AG10803 (cell line): Measurements from ENCODE around the gene SLC26A2.
A peak's percentile ranks its signal among the peaks of the same experiment; 100 is the strongest.
"Not testable (repeated sequence)": the region's sequence is repeated elsewhere in the genome, so short reads cannot be mapped to it uniquely, and the experiment has no call there.

ENCODE experiments used
- DNase-seq: peaks from one replicate; pipeline ENCODE4 v3.0.0; 2010; ENCODE audit warnings: low read depth
- H3K4me3 ChIP-seq: 2 replicates; pipeline ENCODE4 v1.5.1; 2011; ENCODE audit warnings: mild to moderate bottlenecking, low read length, control low read depth
- CTCF ChIP-seq: conservative IDR thresholded peaks from 2 replicates; pipeline ENCODE4 v1.5.1; 2011; ENCODE audit warnings: mild to moderate bottlenecking, low read length, control low read depth, inconsistent platforms

SLC26A2 gene

GRCh38 chr5:149942199-149942598 lies 18.4 kb upstream of the SLC26A2 start:
- DNase-seq, result no peak
- TF ChIP-seq CTCF, result no peak
- H3K4me3 ChIP-seq, result no peak overlapping the region

- DNase-seq, H3K4me3 ChIP-seq: not testable (repeated sequence)
These were observed 17.8 kb upstream of the SLC26A2 start for GRCh38 chr5:149942741-149943169.

GRCh38 chr5:149943177-149943949 lies 17.2 kb upstream of the SLC26A2 start:
- not testable (repeated sequence) for H3K4me3 ChIP-seq, DNase-seq

GRCh38 chr5:149944666-149945065 lies 15.9 kb upstream of the SLC26A2 start, which contains the start of gene PDE6A:
Gene PDE6A (minus strand): TSS chr5:149944793. CDS start chr5:149944673, 120 bp downstream.
- H3K4me3 ChIP-seq, result no peak within 1 kb of the TSS
- no peak for TF ChIP-seq CTCF
- no peak for DNase-seq

- H3K4me3 ChIP-seq, result no peak overlapping the region
- no peak for DNase-seq
- no peak for TF ChIP-seq CTCF
These were observed 14.4 kb upstream of the SLC26A2 start for GRCh38 chr5:149946118-149946517.

- DNase-seq, result no peak
- H3K4me3 ChIP-seq, result no peak overlapping the region
- no peak for TF ChIP-seq CTCF
These were observed 11.6 kb upstream of the SLC26A2 start for GRCh38 chr5:149948993-149949392.

GRCh38 chr5:149951138-149951749 lies 9.3 kb upstream of the SLC26A2 start:
- DNase-seq, result no peak

More at GRCh38 chr5:149951138-149951749, 9.3 kb upstream of the SLC26A2 start:
- no peak overlapping the region for H3K4me3 ChIP-seq
- TF ChIP-seq CTCF, result 0 out of 2 replicates have a peak, but pooled peaks have one; percentile 13
